ENCODE measurements around the gene IGDCC3. TPM values are rescaled to one million over a fixed set of nuclear protein-coding genes. Genes with fewer than 3 reads are reported as not detected.

Gene IGDCC3
- total RNA-seq, 4 donors from 2014 or later = not detected

DNA sequence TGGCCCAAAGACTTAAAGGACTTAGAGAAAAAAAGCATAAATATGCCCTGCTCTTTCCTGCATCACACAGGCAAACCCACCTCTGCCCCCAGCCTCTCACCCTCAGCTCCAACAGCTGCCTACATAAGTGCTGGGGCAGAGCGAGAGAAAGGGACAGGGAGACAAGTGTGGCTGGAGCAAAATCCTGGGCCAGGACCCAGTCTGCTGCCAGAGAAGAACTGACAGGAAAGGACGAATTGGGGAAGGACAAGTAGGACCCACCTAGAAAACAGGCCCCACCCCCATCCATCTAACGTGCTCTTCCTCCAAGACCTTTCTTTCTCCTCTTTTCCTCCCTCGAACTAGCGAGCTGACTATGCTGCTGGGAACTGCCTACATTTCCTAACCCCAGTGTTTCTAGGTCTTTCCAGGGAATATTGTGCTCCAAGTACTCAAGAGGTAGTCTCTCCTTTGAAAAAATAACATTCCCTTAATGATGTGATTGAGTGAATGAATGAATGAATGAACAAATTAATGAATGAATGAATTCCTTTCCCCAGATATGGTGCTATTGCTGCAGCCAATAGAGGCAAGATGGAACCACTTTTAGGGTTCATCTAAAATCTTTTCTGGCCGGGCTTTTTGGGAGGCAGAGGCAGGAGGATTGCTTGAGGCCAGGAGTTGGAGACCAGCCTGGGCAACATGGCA is 26.5 kb upstream of the IGDCC3 start:
- DNase-seq (no peak), ATAC-seq (no peak)
- Histone ChIP-seq H3K36me3 (no peaks in the 10 kb centered on the region), H3K4me3 (no peak overlapping the region), H3K9me3 (no peaks in the 10 kb centered on the region), H3K27ac (no peak overlapping the region), H3K4me1 (peaks cover 33% of the 10 kb centered on the region in 2 donors), H3K27me3 (no peaks in the 10 kb centered on the region)
- intact Hi-C loops (cut with DNase I; ENCODE audit: low total_unique reads) = loop anchor here (5.0 kb wide), 1 partner anchor 87 kb away; no protein-coding TSS in a partner anchor
- no peak for TF ChIP-seq POLR2A (IDR thresholded peaks at IDR 0.05)
- TF ChIP-seq, protein P1, sequence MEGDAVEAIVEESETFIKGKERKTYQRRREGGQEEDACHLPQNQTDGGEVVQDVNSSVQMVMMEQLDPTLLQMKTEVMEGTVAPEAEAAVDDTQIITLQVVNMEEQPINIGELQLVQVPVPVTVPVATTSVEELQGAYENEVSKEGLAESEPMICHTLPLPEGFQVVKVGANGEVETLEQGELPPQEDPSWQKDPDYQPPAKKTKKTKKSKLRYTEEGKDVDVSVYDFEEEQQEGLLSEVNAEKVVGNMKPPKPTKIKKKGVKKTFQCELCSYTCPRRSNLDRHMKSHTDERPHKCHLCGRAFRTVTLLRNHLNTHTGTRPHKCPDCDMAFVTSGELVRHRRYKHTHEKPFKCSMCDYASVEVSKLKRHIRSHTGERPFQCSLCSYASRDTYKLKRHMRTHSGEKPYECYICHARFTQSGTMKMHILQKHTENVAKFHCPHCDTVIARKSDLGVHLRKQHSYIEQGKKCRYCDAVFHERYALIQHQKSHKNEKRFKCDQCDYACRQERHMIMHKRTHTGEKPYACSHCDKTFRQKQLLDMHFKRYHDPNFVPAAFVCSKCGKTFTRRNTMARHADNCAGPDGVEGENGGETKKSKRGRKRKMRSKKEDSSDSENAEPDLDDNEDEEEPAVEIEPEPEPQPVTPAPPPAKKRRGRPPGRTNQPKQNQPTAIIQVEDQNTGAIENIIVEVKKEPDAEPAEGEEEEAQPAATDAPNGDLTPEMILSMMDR (IDR thresholded peaks at IDR 0.05 in 4 of 5, conservative IDR thresholded peaks at IDR 0.05 in 1 of 5) = no peak
- in situ Hi-C loops (cut with MboI; ENCODE audit: low sequenced_read_pairs in 4 of 4) = no loop called here

DNA sequence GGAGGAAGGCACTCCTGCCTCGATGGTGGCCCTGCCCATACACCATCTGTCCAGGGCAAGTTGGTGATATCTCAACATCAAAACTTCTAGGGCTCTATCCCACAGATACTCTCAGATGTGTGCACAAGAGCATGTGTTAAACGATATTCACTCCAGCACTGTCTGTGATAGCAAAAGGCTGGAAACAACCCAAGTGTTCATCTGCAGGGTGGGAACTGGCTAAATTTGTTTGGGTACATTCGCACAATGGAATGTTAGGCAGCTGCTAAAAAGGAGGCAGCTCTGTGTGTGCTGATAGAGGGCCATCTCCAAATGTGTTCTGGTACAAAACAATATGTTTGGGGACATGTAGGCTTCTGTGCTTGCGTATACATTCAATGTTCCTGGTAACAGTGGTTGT is 25.2 kb upstream of the IGDCC3 start:
- Histone ChIP-seq H3K27ac (no peak overlapping the region), H3K36me3 (no peaks in the 10 kb centered on the region), H3K4me1 (peaks cover 33% of the 10 kb centered on the region in 2 donors), H3K4me3 (no peak overlapping the region), H3K27me3 (no peaks in the 10 kb centered on the region), H3K9me3 (no peaks in the 10 kb centered on the region)
- intact Hi-C loops (cut with DNase I; ENCODE audit: low total_unique reads) = loop anchor here (5.0 kb wide), 1 partner anchor 86 kb away; no protein-coding TSS in a partner anchor
- TF ChIP-seq POLR2A (IDR thresholded peaks at IDR 0.05) = no peak
- TF ChIP-seq, protein P1 (IDR thresholded peaks at IDR 0.05 in 4 of 5, conservative IDR thresholded peaks at IDR 0.05 in 1 of 5) = no peak
- no peak for ATAC-seq
- in situ Hi-C loops (cut with MboI; ENCODE audit: low sequenced_read_pairs in 4 of 4) = no loop called here
- no peak for DNase-seq

DNA sequence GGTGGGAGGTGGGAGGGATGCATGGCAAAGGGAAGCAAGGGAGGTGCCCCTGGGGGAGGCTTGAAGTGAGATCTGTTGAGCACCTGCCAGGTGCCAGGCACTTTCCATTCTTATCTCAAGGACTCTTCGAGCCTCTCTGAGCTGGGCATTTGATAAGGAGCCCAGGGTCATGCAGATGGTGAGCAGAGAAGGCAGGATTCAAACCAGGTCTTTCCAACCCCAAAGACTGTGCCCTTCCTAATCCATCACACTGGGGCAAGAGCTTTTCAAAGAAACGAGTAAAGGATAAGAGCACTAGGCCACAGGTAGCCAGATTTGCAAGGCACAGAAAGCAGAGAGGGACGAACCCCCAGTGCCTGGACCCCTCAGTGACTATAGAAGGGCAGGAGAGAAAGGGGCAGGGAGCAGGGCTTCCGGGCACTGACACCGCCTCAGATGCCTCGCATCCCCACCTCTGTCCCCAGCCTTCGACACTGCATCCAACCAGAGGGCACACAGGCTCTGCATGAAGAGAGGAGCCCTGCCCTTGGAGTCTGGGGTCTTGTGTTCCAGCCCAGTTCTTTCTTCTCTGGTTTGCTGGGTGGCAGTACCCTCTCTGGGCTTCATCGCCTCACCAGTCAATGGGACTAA is 23.9 kb upstream of the IGDCC3 start:
- Histone ChIP-seq H3K27ac (peak overlapping the region in 2 of 4 donors; percentile 56 to 68), H3K27me3 (no peaks in the 10 kb centered on the region), H3K4me3 (no peak overlapping the region), H3K36me3 (no peaks in the 10 kb centered on the region), H3K4me1 (peaks cover 30% of the 10 kb centered on the region in 2 donors), H3K9me3 (no peaks in the 10 kb centered on the region)
- in situ Hi-C loops (cut with MboI; ENCODE audit: low sequenced_read_pairs in 4 of 4) = no loop called here
- peak in 1 of 2 donors; percentile 7 for ATAC-seq
- intact Hi-C loops (cut with DNase I; ENCODE audit: low total_unique reads) = loop anchor here (2.0 to 5.0 kb wide), 2 partner anchors 51 to 84 kb away; no protein-coding TSS in a partner anchor
- no peak for TF ChIP-seq POLR2A (IDR thresholded peaks at IDR 0.05)
- TF ChIP-seq, protein P1 (IDR thresholded peaks at IDR 0.05 in 4 of 5, conservative IDR thresholded peaks at IDR 0.05 in 1 of 5) = no peak
- no peak for DNase-seq

DNA sequence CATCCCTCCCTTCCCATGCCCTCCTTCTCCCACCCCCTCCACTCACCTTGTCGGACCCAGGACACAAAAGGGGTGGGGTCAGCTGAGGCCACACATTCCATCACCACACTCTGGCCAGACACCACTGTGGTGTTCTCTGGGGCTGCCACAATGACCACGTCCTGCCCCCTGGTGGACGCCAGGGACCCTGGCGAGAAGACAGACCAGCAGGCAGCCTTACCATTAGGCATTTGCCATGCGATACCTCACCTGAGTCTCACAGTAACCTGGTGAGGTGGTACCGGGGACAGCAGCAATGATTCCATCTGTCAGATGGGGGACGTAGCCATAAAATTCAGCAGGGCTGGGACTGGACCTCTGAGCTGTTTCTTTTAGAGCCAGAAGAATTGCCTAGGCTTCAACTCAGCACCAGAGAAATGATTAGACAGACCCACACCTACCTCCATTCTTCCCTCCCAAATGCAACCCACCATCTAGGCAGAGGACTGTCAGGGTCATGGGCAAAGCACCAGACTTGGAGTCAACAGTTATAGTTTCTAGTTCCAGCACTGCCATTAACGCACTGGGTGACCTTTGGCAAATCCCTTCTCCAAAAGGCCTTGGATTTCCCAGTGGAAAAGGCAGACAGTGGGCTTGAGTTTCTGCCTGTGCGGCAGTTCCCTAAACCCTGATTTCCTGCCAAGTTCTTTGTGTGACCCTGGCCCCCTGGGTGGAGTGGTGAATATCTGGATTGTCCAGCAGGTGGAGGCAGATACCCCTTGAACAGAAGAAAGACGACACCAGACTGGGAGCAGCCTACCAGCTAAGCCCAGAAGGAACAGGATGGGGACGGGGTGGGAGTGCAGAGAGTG is 23.2 kb upstream of the IGDCC3 start:
- Histone ChIP-seq H3K9me3 (no peaks in the 10 kb centered on the region), H3K4me1 (peaks cover 23% of the 10 kb centered on the region in 2 donors), H3K4me3 (no peak overlapping the region), H3K27me3 (no peaks in the 10 kb centered on the region), H3K27ac (peak overlapping the region; percentile 56 to 68 (median 60)), H3K36me3 (no peaks in the 10 kb centered on the region)
- in situ Hi-C loops (cut with MboI; ENCODE audit: low sequenced_read_pairs in 4 of 4) (no loop called here), intact Hi-C loops (cut with DNase I; ENCODE audit: low total_unique reads) (loop anchor here (2.0 to 5.0 kb wide), 2 partner anchors 52 to 84 kb away; no protein-coding TSS in a partner anchor)
- TF ChIP-seq, protein P1 (IDR thresholded peaks at IDR 0.05 in 4 of 5, conservative IDR thresholded peaks at IDR 0.05 in 1 of 5) = peak; percentile 61 to 74 (median 63)
- TF ChIP-seq POLR2A (IDR thresholded peaks at IDR 0.05) = no peak
- DNase-seq (peak in 1 of 2 donors; percentile 70), ATAC-seq (peak; percentile 79 to 92)

Data from gastrocnemius medialis (tissue), 4 donors.